Endodermal cell (in vitro differentiated cells): ENCODE data around the gene TPK1. TPM values are rescaled to one million over a fixed set of nuclear protein-coding genes. Genes with fewer than 3 reads are reported as not detected.

ENCODE experiments used
- DNase-seq: peaks from one replicate; pipeline ENCODE4 v3.0.0-alpha.2; 2017
- H3K27ac ChIP-seq: 2 replicates; pipeline ENCODE4 v1.5.1; 2013; ENCODE audit warnings: mild to moderate bottlenecking, low read depth, low read length, moderate library complexity
- H3K27me3 ChIP-seq: 2 replicates; pipeline ENCODE4 v1.6.1; 2013; ENCODE audit warnings: mild to moderate bottlenecking, low read length, moderate library complexity; ENCODE audit not compliant: insufficient read depth, control insufficient read depth, poor library complexity, severe bottlenecking
- H3K36me3 ChIP-seq: 2 replicates; pipeline ENCODE4 v1.7.0; 2013; ENCODE audit warnings: mild to moderate bottlenecking, low read length, moderate library complexity; ENCODE audit not compliant: control insufficient read depth, insufficient read depth
- H3K4me1 ChIP-seq: one replicate; pipeline ENCODE4 v1.7.0; 2013; ENCODE audit warnings: low read length; ENCODE audit not compliant: control insufficient read depth, insufficient read depth
- H3K4me3 ChIP-seq: 2 replicates; pipeline ENCODE4 v1.5.1; 2013; ENCODE audit warnings: mild to moderate bottlenecking, low read length, moderate library complexity
- H3K9ac ChIP-seq: 2 replicates; pipeline ENCODE4 v1.6.1; 2013; ENCODE audit warnings: mild to moderate bottlenecking, low read length, moderate library complexity; ENCODE audit not compliant: poor library complexity, severe bottlenecking; ENCODE audit errors: extremely low read depth
- H3K9me3 ChIP-seq: 2 replicates; pipeline ENCODE4 v1.6.1; 2013; ENCODE audit warnings: mild to moderate bottlenecking, low read length, moderate library complexity; ENCODE audit not compliant: control insufficient read depth
- H3K27ac Mint-ChIP-seq: 2 replicates; pipeline ENCODE4 v1.8.0; 2020; ENCODE audit warnings: mixed read lengths
- H3K27me3 Mint-ChIP-seq: 2 replicates; pipeline ENCODE4 v1.8.0; 2021; ENCODE audit warnings: mild to moderate bottlenecking, mixed read lengths; ENCODE audit not compliant: insufficient read depth
- H3K36me3 Mint-ChIP-seq: 2 replicates; pipeline ENCODE4 v1.8.0; 2020; ENCODE audit warnings: low read depth, mixed read lengths
- H3K4me1 Mint-ChIP-seq: 2 replicates; pipeline ENCODE4 v1.8.0; 2020; ENCODE audit warnings: mixed read lengths
- H3K4me3 Mint-ChIP-seq: 2 replicates; pipeline ENCODE4 v1.8.0; 2020; ENCODE audit warnings: mild to moderate bottlenecking, moderate library complexity, mixed read lengths
- H3K9me3 Mint-ChIP-seq: 2 replicates; pipeline ENCODE4 v1.8.0; 2020; ENCODE audit warnings: mild to moderate bottlenecking, mixed read lengths
- WGBS, 2 experiments: methylation state at CpG; one replicate each; pipeline versions ENCODE4 v1.1.5 to v1.1.7; 2013; ENCODE audit warnings: missing lambda C conversion rate in 2 of 2, mixed read lengths in 1 of 2; ENCODE audit not compliant: insufficient coverage in 1 of 2, insufficient read length in 1 of 2; 5-methylcytosine and 5-hydroxymethylcytosine counted together
- total RNA-seq, 2 donors: library from RNA; stranded (reverse); fragmentation: NEBNext Ultra II Directional in 1 of 2; extraction: Animal tissue kit (Norgen Biotek cat#: 25700) in 1 of 2; gene quantifications; 2 replicates in 1 of 2; 3 replicates in 1 of 2; pipeline ENCODE4 v1.2.1, GENCODE V29; 2021
- TF ChIP-seq, protein P1 (sequence below): fragments of 200-600 bp; sonication (generic); conservative IDR thresholded peaks from 2 replicates; pipeline ENCODE4 v1.5.0; 2021; ENCODE audit warnings: antibody characterized with exemption, mild to moderate bottlenecking

Gene TPK1
- total RNA-seq, 2 donors from 2014 or later = 9.7 TPM

DNA sequence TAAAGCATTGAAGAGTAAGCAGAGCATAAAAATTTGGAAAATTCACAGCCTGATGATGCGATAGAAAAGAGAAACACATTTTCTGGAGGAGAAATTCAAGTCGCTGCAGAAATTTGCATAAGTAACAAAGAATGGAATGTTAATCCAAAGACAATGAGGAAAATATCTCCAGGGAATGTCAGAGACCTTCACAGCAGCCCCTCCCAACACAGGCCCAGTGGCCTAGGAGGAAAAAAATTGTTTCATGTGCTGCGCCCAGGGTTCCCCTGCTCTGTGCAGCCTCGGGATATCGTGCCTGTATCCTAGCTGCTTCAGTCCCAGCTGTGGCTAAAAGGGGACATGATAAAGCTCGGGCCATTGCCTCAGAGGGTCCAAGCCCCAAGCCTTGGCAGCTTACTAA is 206.8 kb downstream of the TPK1 start:
- peak; percentile 54 for DNase-seq
- WGBS, 2 experiments = 85 to 91% methylated on average over 3 to 6 of the region's 6 CpGs

DNA sequence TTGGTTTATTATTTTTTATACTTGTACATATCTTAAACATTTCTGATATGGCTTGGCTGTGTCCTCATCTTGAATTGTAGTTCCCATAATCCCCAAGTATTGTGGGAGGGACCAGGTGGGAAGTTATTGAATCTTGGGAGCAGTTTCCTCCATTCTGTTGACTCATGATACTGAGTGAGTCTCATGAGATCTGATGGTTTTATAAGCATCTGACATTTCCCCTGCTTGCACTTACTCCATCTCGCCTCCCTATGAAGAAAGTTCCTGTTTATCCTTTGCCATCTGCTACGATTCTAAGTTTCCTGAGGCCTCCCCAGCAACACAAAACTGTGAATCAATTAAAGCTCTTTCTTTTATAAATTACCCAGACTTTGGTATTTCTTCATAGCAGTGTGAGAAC is 207.7 kb downstream of the TPK1 start:
- Histone ChIP-seq H3K27ac (no peak overlapping the region), H3K4me1 (no peaks in the 10 kb centered on the region), H3K36me3 (peaks cover 9% of the 10 kb centered on the region), H3K4me3 (peak overlapping the region; percentile 63), H3K9ac (no peak overlapping the region), H3K9me3 (peaks cover 48% of the 10 kb centered on the region), H3K27me3 (no peaks in the 10 kb centered on the region)
- H3K9me3 Mint-ChIP-seq = peaks cover 31% of the 10 kb centered on the region
- DNase-seq = no peak
- no peak overlapping the region for H3K4me3 Mint-ChIP-seq
- no peak overlapping the region for H3K27ac Mint-ChIP-seq
- H3K4me1 Mint-ChIP-seq = peaks cover 7% of the 10 kb centered on the region
- 83 to 92% methylated on average over 1 to 2 of the region's 2 CpGs for WGBS, 2 experiments
- H3K36me3 Mint-ChIP-seq = peaks cover 22% of the 10 kb centered on the region
- TF ChIP-seq, protein P1, sequence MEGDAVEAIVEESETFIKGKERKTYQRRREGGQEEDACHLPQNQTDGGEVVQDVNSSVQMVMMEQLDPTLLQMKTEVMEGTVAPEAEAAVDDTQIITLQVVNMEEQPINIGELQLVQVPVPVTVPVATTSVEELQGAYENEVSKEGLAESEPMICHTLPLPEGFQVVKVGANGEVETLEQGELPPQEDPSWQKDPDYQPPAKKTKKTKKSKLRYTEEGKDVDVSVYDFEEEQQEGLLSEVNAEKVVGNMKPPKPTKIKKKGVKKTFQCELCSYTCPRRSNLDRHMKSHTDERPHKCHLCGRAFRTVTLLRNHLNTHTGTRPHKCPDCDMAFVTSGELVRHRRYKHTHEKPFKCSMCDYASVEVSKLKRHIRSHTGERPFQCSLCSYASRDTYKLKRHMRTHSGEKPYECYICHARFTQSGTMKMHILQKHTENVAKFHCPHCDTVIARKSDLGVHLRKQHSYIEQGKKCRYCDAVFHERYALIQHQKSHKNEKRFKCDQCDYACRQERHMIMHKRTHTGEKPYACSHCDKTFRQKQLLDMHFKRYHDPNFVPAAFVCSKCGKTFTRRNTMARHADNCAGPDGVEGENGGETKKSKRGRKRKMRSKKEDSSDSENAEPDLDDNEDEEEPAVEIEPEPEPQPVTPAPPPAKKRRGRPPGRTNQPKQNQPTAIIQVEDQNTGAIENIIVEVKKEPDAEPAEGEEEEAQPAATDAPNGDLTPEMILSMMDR = no peak
- no peaks in the 10 kb centered on the region for H3K27me3 Mint-ChIP-seq

More for the DNA sequence above, 206.8 kb downstream of the TPK1 start:
- Histone ChIP-seq H3K36me3 (peaks cover 9% of the 10 kb centered on the region), H3K4me3 (peak overlapping the region; percentile 63), H3K27ac (no peak overlapping the region), H3K9ac (no peak overlapping the region), H3K4me1 (no peaks in the 10 kb centered on the region), H3K27me3 (no peaks in the 10 kb centered on the region), H3K9me3 (peaks cover 48% of the 10 kb centered on the region)
- Mint-ChIP-seq H3K36me3 (peaks cover 22% of the 10 kb centered on the region), H3K27me3 (no peaks in the 10 kb centered on the region), H3K27ac (peak overlapping the region; percentile 60), H3K4me3 (no peak overlapping the region), H3K9me3 (peaks cover 31% of the 10 kb centered on the region), H3K4me1 (peaks cover 7% of the 10 kb centered on the region)
- TF ChIP-seq, protein P1 = no peak

DNA sequence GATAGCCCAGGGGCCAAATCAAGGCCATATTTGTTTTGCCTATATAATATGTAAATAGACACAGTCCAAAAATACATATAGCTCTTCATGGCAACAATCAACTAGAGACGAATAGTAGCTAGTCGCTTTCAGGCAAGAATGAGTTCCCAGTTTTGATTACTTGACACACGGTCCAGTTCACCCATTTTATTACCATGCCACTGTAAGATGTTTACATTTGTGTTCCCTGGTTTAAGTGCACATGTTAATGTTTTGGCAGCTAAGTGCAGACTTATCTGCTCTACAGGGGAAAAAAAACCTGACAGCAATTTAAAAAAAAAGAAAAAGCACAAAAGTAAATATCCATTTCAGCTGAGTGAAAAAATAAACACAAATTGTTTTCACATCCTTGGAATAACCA is 213.1 kb downstream of the TPK1 start:
- Histone ChIP-seq H3K9ac (no peak overlapping the region), H3K36me3 (peaks cover 3% of the 10 kb centered on the region), H3K27me3 (no peaks in the 10 kb centered on the region), H3K9me3 (peaks cover 35% of the 10 kb centered on the region), H3K4me1 (no peaks in the 10 kb centered on the region), H3K27ac (no peak overlapping the region), H3K4me3 (no peak overlapping the region)
- peaks cover 30% of the 10 kb centered on the region for H3K9me3 Mint-ChIP-seq
- DNase-seq = no peak
- H3K27me3 Mint-ChIP-seq = peaks cover 3% of the 10 kb centered on the region
- no peak overlapping the region for H3K27ac Mint-ChIP-seq
- no peak overlapping the region for H3K4me3 Mint-ChIP-seq
- TF ChIP-seq, protein P1 = no peak
- 94% methylated on average over 3 of the region's 3 CpGs; no CpG with 5 or more reads in 1 of the 2 experiments for WGBS, 2 experiments
- no peaks in the 10 kb centered on the region for H3K4me1 Mint-ChIP-seq
- peaks cover 15% of the 10 kb centered on the region for H3K36me3 Mint-ChIP-seq
